ENCODE results near the gene KLHDC1.
A peak's percentile ranks its signal among the peaks of the same experiment; 100 is the strongest.

DNA sequence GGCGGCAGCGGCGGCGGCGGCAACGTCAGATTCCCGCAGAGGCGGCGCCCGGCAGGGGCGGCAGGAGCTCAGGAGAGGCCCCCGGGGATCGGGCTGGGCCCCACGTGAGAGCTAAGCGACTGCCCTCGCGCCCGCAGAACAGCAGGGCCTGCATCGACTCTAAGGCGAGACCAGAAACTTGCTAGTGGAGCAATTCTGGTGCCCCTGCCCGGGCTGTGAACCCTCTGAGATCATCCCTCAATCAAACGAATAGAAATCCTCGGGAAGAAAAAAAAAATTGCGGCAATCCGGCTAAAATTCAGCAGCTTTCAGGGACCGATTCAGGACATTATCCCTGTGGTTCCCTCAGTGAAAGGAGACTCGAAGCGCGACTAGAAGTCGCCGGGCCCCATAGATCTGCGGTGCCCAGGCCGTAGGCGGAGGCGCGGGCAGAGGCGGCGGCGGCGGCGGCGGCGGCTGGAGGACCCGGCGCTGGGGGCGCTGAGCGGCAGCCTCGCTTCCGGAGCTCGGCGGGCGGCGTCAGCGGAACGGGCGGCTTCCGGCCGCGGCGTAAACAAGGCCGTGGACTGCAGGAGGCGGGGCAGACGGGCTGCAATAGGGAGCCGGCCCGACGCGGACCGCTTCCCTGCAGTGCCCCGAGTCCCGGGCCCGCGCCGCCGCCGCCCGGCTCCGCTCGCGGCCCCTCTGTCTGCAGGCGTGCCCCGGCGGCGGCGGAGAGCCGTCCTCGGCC lies 74.8 kb downstream of the KLHDC1 start, which contains the start of gene KLHDC2:
- TF ChIP-seq EZH2 (IDR thresholded peaks at IDR 0.05): no peak
- peak; percentile 71 for TF ChIP-seq POLR2AphosphoS5 (IDR thresholded peaks at IDR 0.05; ENCODE audit: borderline replicate concordance, low read depth, low read length)

All from SK-N-MC (cell line).